DOHH2 (cell line): ENCODE measurements around the gene SEMA4D.

Source experiments
- CTCF ChIP-seq: fragments of 200-600 bp; sonication (generic); IDR thresholded peaks from one replicate; pipeline ENCODE4 v1.5.1; 2014; ENCODE audit warnings: antibody characterized with exemption, mild to moderate bottlenecking, low read depth, low read length; ENCODE audit not compliant: poor library complexity, severe bottlenecking
- EZH2phosphoT487 ChIP-seq: fragments of 200-600 bp; sonication (generic); IDR thresholded peaks from 2 replicates; pipeline ENCODE4 v1.6.1; 2017; ENCODE audit warnings: borderline replicate concordance, mild to moderate bottlenecking, antibody characterized with exemption, low read length, moderate library complexity, mixed read lengths

GRCh38 chr9:89454498-89455355 lies 43.2 kb downstream of the SEMA4D start:
- no peak for TF ChIP-seq CTCF
- no peak for TF ChIP-seq EZH2phosphoT487
